Measurements from ENCODE around the gene RDH5. TPM values are rescaled to one million over a fixed set of nuclear protein-coding genes. Genes with fewer than 3 reads are reported as not detected.

The RDH5 gene
- total and polyA plus RNA-seq, 2 of the 13 experiments (the other 11 are each of a cell fraction or from before 2014, with no cell fraction given) = 2.6 to 5.7 TPM

DNA sequence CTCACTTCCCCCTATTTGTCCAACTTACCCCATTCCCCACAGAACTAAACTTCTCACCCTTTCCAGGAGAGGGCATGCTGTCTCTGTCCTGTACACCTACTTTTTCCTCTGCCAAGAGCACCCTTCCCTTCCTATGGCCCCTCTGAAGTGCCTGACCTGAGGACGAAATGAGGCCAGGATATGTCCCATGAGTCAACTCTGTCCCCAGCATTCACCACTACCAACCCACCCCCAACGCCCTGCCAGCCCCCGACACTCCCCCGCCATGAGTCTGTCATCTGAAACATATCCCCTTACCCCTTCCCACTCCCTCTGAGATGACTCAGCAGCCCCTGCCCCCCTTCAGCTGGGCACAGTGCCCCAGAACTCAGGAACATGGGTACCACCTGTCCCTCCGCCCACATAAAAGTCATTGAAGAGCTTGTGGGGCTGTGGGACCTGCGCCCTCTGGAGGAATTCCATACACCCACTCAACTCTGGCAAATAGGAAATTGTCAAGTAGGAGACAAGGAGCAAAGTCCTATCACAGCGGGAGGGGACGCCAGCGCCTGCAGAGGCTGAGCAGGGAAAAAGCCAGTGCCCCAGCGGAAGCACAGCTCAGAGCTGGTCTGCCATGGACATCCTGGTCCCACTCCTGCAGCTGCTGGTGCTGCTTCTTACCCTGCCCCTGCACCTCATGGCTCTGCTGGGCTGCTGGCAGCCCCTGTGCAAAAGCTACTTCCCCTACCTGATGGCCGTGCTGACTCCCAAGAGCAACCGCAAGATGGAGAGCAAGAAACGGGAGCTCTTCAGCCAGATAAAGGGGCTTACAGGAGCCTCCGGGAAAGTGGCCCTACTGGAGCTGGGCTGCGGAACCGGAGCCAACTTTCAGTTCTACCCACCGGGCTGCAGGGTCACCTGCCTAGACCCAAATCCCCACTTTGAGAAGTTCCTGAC is 38.8 kb upstream of the RDH5 start (continued):
- TF ChIP-seq ZNF251 (CRISPR knock-in tag; IDR thresholded peaks at IDR 0.05) (no peak), PRPF4 (IDR thresholded peaks at IDR 0.05; ENCODE audit: low read depth, low read length, poor library complexity, severe bottlenecking) (no peak), SP1 (IDR thresholded peaks at IDR 0.05) (no peak), SP1 (CRISPR knock-in tag; IDR thresholded peaks at IDR 0.05) (0 out of 2 replicates have a peak, but pooled peaks have one; percentile 36), FOXO1 (CRISPR knock-in tag; IDR thresholded peaks at IDR 0.05) (no peak), ZBTB1 (CRISPR knock-in tag; IDR thresholded peaks at IDR 0.05; ENCODE audit: borderline replicate concordance) (no peak), TCF7 (IDR thresholded peaks at IDR 0.05; ENCODE audit: low read depth) (no peak), THRA (CRISPR knock-in tag; IDR thresholded peaks at IDR 0.05; ENCODE audit: borderline replicate concordance) (no peak), ZNF597 (CRISPR knock-in tag; IDR thresholded peaks at IDR 0.05) (no peak), NR1H2 (CRISPR knock-in tag; IDR thresholded peaks at IDR 0.05; ENCODE audit: borderline replicate concordance, low read depth) (0 out of 2 replicates have a peak, but pooled peaks have one; percentile 46), NONO (IDR thresholded peaks at IDR 0.05) (no peak), NONO (CRISPR knock-in tag; conservative IDR thresholded peaks at IDR 0.05) (peak; percentile 69), SRY (CRISPR knock-in tag; IDR thresholded peaks at IDR 0.05) (no peak), MAZ (IDR thresholded peaks at IDR 0.05; ENCODE audit: borderline replicate concordance, low read depth, low read length) (no peak), MAZ (CRISPR knock-in tag; IDR thresholded peaks at IDR 0.05; ENCODE audit: low read depth) (no peak; the same call in 1 of the 2 replicates), RAD21 (CRISPR knock-in tag; IDR thresholded peaks at IDR 0.05) (peak; percentile 62), SNRNP70 (IDR thresholded peaks at IDR 0.05; ENCODE audit: low read depth, low read length) (no peak), ZNF441 (CRISPR knock-in tag; IDR thresholded peaks at IDR 0.05; ENCODE audit: borderline replicate concordance) (no peak), TOE1 (CRISPR knock-in tag; IDR thresholded peaks at IDR 0.05) (no peak), ZMYM3 (CRISPR knock-in tag; IDR thresholded peaks at IDR 0.05) (peak; percentile 43; the same call in 1 of the 2 replicates), ZNF562 (CRISPR knock-in tag; IDR thresholded peaks at IDR 0.05; ENCODE audit: borderline replicate concordance) (no peak), NFYC (CRISPR knock-in tag; IDR thresholded peaks at IDR 0.05) (0 out of 2 replicates have a peak, but pooled peaks have one; percentile 18)
- TF ChIP-seq, protein P1, sequence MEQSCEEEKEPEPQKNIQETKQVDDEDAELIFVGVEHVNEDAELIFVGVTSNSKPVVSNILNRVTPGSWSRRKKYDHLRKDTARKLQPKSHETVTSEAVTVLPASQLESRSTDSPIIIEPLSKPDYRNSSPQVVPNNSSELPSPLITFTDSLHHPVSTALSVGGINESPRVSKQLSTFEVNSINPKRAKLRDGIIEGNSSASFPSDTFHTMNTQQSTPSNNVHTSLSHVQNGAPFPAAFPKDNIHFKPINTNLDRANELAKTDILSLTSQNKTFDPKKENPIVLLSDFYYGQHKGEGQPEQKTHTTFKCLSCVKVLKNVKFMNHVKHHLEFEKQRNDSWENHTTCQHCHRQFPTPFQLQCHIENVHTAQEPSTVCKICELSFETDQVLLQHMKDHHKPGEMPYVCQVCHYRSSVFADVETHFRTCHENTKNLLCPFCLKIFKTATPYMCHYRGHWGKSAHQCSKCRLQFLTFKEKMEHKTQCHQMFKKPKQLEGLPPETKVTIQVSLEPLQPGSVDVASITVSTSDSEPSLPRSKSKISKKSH (CRISPR knock-in tag; IDR thresholded peaks at IDR 0.05; ENCODE audit: borderline replicate concordance) = no peak; the same call in 1 of the 2 replicates
- TF ChIP-seq, protein P2, sequence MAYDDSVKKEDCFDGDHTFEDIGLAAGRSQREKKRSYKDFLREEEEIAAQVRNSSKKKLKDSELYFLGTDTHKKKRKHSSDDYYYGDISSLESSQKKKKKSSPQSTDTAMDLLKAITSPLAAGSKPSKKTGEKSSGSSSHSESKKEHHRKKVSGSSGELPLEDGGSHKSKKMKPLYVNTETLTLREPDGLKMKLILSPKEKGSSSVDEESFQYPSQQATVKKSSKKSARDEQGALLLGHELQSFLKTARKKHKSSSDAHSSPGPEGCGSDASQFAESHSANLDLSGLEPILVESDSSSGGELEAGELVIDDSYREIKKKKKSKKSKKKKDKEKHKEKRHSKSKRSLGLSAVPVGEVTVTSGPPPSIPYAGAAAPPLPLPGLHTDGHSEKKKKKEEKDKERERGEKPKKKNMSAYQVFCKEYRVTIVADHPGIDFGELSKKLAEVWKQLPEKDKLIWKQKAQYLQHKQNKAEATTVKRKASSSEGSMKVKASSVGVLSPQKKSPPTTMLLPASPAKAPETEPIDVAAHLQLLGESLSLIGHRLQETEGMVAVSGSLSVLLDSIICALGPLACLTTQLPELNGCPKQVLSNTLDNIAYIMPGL (CRISPR knock-in tag; IDR thresholded peaks at IDR 0.05; ENCODE audit: borderline replicate concordance in 1 of 2, low read depth in 1 of 2) = peak; percentile 81 to 91
